Nephron progenitor cell (in vitro differentiated cells): ENCODE measurements around the gene CAMKMT.

Source experiments
- DNase-seq: peaks from one replicate; pipeline ENCODE4 v3.0.0; 2021
- H3K27ac Mint-ChIP-seq: 2 replicates; pipeline ENCODE4 v1.8.0; 2021; ENCODE audit warnings: mild to moderate bottlenecking, moderate library complexity, mixed read lengths
- H3K27me3 Mint-ChIP-seq: 2 replicates; pipeline ENCODE4 v1.8.0; 2021; ENCODE audit warnings: mild to moderate bottlenecking, low read depth, mixed read lengths; ENCODE audit not compliant: poor library complexity
- H3K36me3 Mint-ChIP-seq: 2 replicates; pipeline ENCODE4 v1.8.0; 2021; ENCODE audit warnings: low read depth, mixed read lengths
- H3K4me1 Mint-ChIP-seq: 2 replicates; pipeline ENCODE4 v1.8.0; 2021; ENCODE audit warnings: mixed read lengths
- H3K4me3 Mint-ChIP-seq: 2 replicates; pipeline ENCODE4 v1.8.0; 2021; ENCODE audit warnings: mild to moderate bottlenecking, moderate library complexity, mixed read lengths
- H3K9me3 Mint-ChIP-seq: 2 replicates; pipeline ENCODE4 v1.8.0; 2021; ENCODE audit warnings: mild to moderate bottlenecking, moderate library complexity, mixed read lengths
- TF ChIP-seq, protein P1 (sequence below): fragments of 200-600 bp; sonication (generic); IDR thresholded peaks from 2 replicates; pipeline ENCODE4 v1.5.0; 2021; ENCODE audit warnings: antibody characterized with exemption

CAMKMT gene

DNA sequence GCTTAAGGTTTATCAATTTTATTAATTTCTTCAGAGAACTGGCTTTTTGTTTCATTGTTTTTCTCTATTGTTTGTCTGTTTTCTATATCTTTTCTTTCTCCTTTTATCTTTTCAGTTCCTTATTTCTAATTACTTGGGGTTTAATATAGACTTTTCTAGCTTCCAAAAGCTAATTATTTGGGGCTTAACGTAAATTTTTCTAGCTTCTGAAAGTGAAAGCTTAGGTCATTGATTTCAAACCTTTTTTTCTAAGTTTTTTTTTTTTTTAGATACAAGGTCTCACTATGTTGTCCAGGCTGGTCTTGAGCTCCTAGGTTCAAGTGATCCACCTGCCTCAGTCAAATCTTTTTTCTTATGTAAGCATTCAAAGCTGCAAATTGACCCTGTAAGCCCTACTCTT is 266.6 kb downstream of the CAMKMT start:
- Mint-ChIP-seq H3K27me3 (no peaks in the 10 kb centered on the region), H3K36me3 (no peaks in the 10 kb centered on the region), H3K9me3 (peaks cover 49% of the 10 kb centered on the region), H3K27ac (no peak overlapping the region), H3K4me3 (no peak overlapping the region), H3K4me1 (no peaks in the 10 kb centered on the region)
- no peak for DNase-seq
- TF ChIP-seq, protein P1, sequence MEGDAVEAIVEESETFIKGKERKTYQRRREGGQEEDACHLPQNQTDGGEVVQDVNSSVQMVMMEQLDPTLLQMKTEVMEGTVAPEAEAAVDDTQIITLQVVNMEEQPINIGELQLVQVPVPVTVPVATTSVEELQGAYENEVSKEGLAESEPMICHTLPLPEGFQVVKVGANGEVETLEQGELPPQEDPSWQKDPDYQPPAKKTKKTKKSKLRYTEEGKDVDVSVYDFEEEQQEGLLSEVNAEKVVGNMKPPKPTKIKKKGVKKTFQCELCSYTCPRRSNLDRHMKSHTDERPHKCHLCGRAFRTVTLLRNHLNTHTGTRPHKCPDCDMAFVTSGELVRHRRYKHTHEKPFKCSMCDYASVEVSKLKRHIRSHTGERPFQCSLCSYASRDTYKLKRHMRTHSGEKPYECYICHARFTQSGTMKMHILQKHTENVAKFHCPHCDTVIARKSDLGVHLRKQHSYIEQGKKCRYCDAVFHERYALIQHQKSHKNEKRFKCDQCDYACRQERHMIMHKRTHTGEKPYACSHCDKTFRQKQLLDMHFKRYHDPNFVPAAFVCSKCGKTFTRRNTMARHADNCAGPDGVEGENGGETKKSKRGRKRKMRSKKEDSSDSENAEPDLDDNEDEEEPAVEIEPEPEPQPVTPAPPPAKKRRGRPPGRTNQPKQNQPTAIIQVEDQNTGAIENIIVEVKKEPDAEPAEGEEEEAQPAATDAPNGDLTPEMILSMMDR, result no peak

DNA sequence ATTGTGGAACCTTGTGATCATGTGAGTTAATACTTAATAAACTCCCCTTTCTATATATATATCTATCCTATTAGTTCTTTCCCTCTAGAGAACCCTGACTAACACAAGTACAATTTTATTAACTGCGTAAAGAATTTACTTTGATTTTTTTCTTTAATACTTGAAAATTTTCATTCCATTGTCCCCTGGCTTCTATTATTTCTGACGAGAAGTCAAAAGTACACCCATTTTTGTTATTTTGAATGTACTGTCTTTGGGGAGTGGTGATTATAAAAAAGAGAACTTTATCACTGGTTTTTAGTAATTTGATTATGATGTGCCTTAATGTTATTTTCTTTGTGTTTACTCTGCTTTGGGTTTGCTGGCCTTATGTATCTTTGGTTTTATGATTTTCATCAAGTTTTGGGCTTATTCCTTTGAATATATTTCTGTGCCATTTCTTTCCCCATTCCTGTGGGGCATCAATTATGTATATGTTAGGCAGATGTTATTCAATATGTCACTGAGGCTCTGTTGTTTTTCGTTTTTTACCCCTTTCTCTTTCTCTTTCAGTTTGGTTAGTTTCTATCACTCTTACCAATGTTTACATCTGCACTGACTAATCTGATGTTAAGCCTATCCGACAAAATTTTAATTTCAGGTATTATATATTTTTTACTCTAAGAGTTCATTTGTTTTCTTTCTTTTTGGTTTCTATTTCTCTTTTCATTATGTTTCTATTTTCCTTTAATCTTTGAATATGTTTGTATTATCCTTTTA is 271.4 kb downstream of the CAMKMT start:
- Mint-ChIP-seq H3K4me3 (no peak overlapping the region), H3K36me3 (no peaks in the 10 kb centered on the region), H3K4me1 (peaks cover 2% of the 10 kb centered on the region), H3K27ac (no peak overlapping the region), H3K9me3 (peaks cover 41% of the 10 kb centered on the region), H3K27me3 (no peaks in the 10 kb centered on the region)
- no peak for DNase-seq
- TF ChIP-seq, protein P1, result no peak

DNA sequence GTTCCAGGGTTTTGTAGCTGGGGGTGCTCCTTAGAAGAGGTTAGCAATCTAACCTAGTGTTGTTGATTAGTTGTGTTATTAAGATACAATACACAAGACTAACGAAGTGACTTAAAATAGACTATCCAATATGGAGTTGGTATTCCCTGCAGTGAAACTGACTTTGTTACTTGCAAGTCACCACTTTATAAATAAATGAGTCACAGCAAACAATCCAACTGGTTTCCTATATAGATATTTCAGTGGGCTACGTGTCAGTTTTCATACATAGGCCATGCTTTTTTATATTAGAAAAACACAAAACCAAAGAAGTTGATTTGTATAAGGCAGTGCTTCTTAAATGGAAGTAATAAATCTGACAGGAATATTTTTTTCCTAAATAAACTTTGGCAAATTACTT is 274.0 kb downstream of the CAMKMT start:
- no peak overlapping the region for H3K4me3 Mint-ChIP-seq
- H3K36me3 Mint-ChIP-seq, result no peaks in the 10 kb centered on the region
- H3K27me3 Mint-ChIP-seq, result no peaks in the 10 kb centered on the region
- H3K27ac Mint-ChIP-seq, result no peak overlapping the region
- peaks cover 34% of the 10 kb centered on the region for H3K9me3 Mint-ChIP-seq
- H3K4me1 Mint-ChIP-seq, result peaks cover 16% of the 10 kb centered on the region
- TF ChIP-seq, protein P1, result no peak
- no peak for DNase-seq

DNA sequence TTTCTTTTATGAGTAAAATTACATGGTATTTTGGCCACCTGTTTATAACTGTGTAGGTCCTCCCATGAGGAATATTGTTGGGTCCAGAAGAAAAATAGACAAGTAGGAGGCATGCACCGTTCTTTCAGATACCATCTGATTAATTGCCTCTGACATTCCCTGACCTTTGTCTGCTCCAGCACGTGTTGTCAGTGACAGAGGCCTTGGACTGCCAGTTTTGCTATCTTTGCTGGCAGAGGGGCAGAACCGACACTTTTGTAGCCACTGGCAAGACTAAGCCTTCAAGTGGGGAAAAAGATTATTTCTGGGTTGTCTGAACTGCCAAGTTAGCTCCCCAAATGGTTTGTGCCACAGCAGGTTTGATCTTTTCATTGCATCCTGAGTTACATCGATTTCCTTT is 276.9 kb downstream of the CAMKMT start:
- Mint-ChIP-seq H3K4me1 (peaks cover 16% of the 10 kb centered on the region), H3K9me3 (peaks cover 6% of the 10 kb centered on the region), H3K27me3 (no peaks in the 10 kb centered on the region), H3K36me3 (no peaks in the 10 kb centered on the region), H3K27ac (peak overlapping the region; percentile 80), H3K4me3 (no peak overlapping the region)
- DNase-seq, result peak; percentile 8
- TF ChIP-seq, protein P1, result no peak

DNA sequence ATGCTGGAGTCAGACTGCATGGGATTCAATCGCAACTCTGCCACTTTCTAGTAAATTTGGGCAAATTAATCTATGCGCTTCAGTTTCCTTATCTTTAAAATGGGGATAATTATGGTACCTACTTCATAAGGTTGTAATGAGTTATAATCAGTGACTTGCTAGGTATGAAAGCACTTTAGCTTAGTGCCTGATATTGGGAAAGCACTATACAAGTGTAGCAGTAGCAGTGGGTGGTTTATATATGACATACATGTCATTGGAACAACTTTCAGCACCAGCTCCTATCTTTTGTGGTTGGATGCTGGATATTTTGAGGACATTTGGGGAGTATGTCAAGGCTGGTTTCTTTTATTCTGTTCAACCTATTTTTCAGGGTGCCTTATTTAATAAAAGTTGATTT is 277.7 kb downstream of the CAMKMT start:
- Mint-ChIP-seq H3K4me1 (peaks cover 16% of the 10 kb centered on the region), H3K4me3 (no peak overlapping the region), H3K36me3 (no peaks in the 10 kb centered on the region), H3K27ac (no peak overlapping the region), H3K27me3 (no peaks in the 10 kb centered on the region), H3K9me3 (no peaks in the 10 kb centered on the region)
- TF ChIP-seq, protein P1, result no peak
- DNase-seq, result no peak
